NCI-H1694 treated with DMSO at 0.1 percent for 48 hours (cell line): Measurements from ENCODE around the gene GDF11.

Source experiments
- DNase-seq: peaks from one replicate; lab custom pipeline; 2025; lab: John Stamatoyannopoulos, UW

GDF11 gene

GRCh38 chr12:55742719-55743405 is at the start of gene GDF11:
Gene GDF11 (plus strand): TSS chr12:55743122. CDS start chr12:55743317, 195 bp downstream.
- peak; percentile 29 for DNase-seq

- no peak for DNase-seq
Observed at GRCh38 chr12:55693323-55694187, 49.4 kb upstream of the GDF11 start.

GRCh38 chr12:55694188-55694515 is 48.8 kb upstream of the GDF11 start:
- no peak for DNase-seq

- DNase-seq: no peak
Observed at GRCh38 chr12:55694651-55695050, 48.3 kb upstream of the GDF11 start.

- no peak for DNase-seq
Observed at GRCh38 chr12:55695349-55695748, 47.6 kb upstream of the GDF11 start.

GRCh38 chr12:55696141-55696540 is 46.8 kb upstream of the GDF11 start:
- no peak for DNase-seq

- DNase-seq: no peak
Observed at GRCh38 chr12:55696796-55697462, 46.0 kb upstream of the GDF11 start.

GRCh38 chr12:55697686-55698085 is 45.2 kb upstream of the GDF11 start:
- no peak for DNase-seq

- DNase-seq: no peak
Observed at GRCh38 chr12:55698241-55698955, 44.5 kb upstream of the GDF11 start.

GRCh38 chr12:55698965-55699364 is 44.0 kb upstream of the GDF11 start:
- DNase-seq: no peak

- DNase-seq: no peak
Observed at GRCh38 chr12:55699471-55700055, 43.4 kb upstream of the GDF11 start.

- DNase-seq: no peak
Observed at GRCh38 chr12:55700255-55701018, 42.5 kb upstream of the GDF11 start.

- no peak for DNase-seq
Observed at GRCh38 chr12:55702861-55703260, 40.1 kb upstream of the GDF11 start.

- DNase-seq: no peak
Observed at GRCh38 chr12:55703288-55703687, 39.6 kb upstream of the GDF11 start.

GRCh38 chr12:55703901-55704761 is 38.8 kb upstream of the GDF11 start:
- DNase-seq: no peak

GRCh38 chr12:55704824-55705718 is 37.9 kb upstream of the GDF11 start:
- no peak for DNase-seq

GRCh38 chr12:55705782-55706402 is 37.0 kb upstream of the GDF11 start:
- DNase-seq: no peak

GRCh38 chr12:55706568-55707218 is 36.2 kb upstream of the GDF11 start:
- no peak for DNase-seq
